ENCODE measurements around the gene TAF1D.

DNA sequence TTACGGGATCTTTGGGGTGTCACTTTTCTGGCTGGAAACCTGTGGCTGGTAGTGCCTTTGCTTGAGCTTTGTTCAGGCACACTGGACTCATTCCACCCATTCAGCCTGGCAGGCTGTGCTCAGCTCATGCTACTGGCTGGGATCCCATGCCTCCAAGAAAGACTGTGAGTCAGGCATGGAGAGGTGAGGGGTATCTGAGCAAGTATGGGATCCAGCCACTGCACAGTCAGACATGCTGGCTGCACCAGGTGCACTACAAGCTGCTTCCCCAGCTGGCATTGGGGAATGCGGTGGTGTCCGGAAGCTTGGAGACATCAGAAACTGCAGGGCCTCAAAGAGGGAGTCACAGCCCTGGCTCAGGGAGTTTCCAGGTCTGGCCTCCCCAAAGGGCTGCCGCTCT is 30.8 kb upstream of the TAF1D start:
- TF ChIP-seq, protein P1, sequence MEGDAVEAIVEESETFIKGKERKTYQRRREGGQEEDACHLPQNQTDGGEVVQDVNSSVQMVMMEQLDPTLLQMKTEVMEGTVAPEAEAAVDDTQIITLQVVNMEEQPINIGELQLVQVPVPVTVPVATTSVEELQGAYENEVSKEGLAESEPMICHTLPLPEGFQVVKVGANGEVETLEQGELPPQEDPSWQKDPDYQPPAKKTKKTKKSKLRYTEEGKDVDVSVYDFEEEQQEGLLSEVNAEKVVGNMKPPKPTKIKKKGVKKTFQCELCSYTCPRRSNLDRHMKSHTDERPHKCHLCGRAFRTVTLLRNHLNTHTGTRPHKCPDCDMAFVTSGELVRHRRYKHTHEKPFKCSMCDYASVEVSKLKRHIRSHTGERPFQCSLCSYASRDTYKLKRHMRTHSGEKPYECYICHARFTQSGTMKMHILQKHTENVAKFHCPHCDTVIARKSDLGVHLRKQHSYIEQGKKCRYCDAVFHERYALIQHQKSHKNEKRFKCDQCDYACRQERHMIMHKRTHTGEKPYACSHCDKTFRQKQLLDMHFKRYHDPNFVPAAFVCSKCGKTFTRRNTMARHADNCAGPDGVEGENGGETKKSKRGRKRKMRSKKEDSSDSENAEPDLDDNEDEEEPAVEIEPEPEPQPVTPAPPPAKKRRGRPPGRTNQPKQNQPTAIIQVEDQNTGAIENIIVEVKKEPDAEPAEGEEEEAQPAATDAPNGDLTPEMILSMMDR (IDR thresholded peaks at IDR 0.05): no peak
- TF ChIP-seq POLR2A (IDR thresholded peaks at IDR 0.05): no peak
